Aorta (tissue), 5 donors: Measurements from ENCODE around the gene DNAI2. TPM values are rescaled to one million over a fixed set of nuclear protein-coding genes. Genes with fewer than 3 reads are reported as not detected.

ENCODE experiments used
- ATAC-seq: fragments of 200-7000 bp; cut with Tn5 transposase; one replicate; pipeline ENCODE4 v1.9.1; 2022; ENCODE audit warnings: moderate library complexity; ENCODE audit not compliant: low FRiP score
- DNase-seq, 2 donors: peaks; one replicate each; pipeline ENCODE4 v3.0.0-alpha.2; 2020
- H3K27ac ChIP-seq, 2 donors: one replicate each; pipeline ENCODE4 v1.5.1; 2013; ENCODE audit warnings: low read length in 2 of 2, mild to moderate bottlenecking in 2 of 2, moderate library complexity in 2 of 2, control low read depth in 1 of 2, inconsistent platforms in 1 of 2, low read depth in 1 of 2
- H3K27me3 ChIP-seq, 2 donors: one replicate each; pipeline ENCODE4 v1.6.1; 2013; ENCODE audit warnings: control low read depth in 1 of 2, low read length in 1 of 2, mild to moderate bottlenecking in 1 of 2, moderate library complexity in 1 of 2; ENCODE audit not compliant: insufficient read depth in 2 of 2, control insufficient read depth in 1 of 2
- H3K36me3 ChIP-seq, 2 donors: one replicate each; pipeline ENCODE4 v1.6.1; 2013; ENCODE audit warnings: control low read depth in 1 of 2, low read length in 1 of 2, mild to moderate bottlenecking in 1 of 2; ENCODE audit not compliant: insufficient read depth in 2 of 2, control insufficient read depth in 1 of 2
- H3K4me1 ChIP-seq, 2 donors: one replicate each; pipeline ENCODE4 v1.6.1; 2013; ENCODE audit warnings: low read length in 2 of 2, control low read depth in 1 of 2, mild to moderate bottlenecking in 1 of 2, moderate library complexity in 1 of 2; ENCODE audit not compliant: insufficient read depth in 2 of 2, control insufficient read depth in 1 of 2
- H3K4me3 ChIP-seq, 2 donors: one replicate each; pipeline ENCODE4 v1.5.1; 2013; ENCODE audit warnings: low read length in 2 of 2, control low read depth in 1 of 2, mild to moderate bottlenecking in 1 of 2
- H3K9me3 ChIP-seq: one replicate; pipeline ENCODE4 v1.6.1; 2013; ENCODE audit warnings: mild to moderate bottlenecking, low read length; ENCODE audit not compliant: control insufficient read depth
- WGBS, 2 donors: extraction: QIAGEN DNeasy Blood & Tissue Kit; methylation state at CpG; one replicate each; pipeline ENCODE4 v1.1.7; 2013; 5-methylcytosine and 5-hydroxymethylcytosine counted together
- intact Hi-C, 2 donors: fragments of 100-400 bp; cut with DNase I; formaldehyde crosslinking; loops; one replicate each; pipeline versions ENCODE4 v1.14.2 to v1.15.0; 2022
- polyA plus RNA-seq, 2 donors: library from polyadenylated mRNA; stranded (reverse); fragments of 200-250 nt; gene quantifications; one replicate each; pipeline ENCODE4 v1.2.3, GENCODE V29; 2013
- total RNA-seq, 2 donors: library from RNA; stranded (reverse); fragmentation: NEBNext Ultra II Directional; extraction: Animal tissue kit (Norgen Biotek cat#: 25700); gene quantifications; one replicate each; pipeline ENCODE4 v1.2.1, GENCODE V29; 2021
- donor health status: healthy with polysubstance abuse.
- donor health status: Bipolar disorder and iron deficiency.
- donor health status: DM: no; HTN: no; CAD: no.
- donor health status: DM: no; HTN: no; CAD: no.
- donor health status: DM: yes; HTN: yes; CAD: no.

DNAI2 gene
- total and polyA plus RNA-seq, 4 donors = not detected

DNA sequence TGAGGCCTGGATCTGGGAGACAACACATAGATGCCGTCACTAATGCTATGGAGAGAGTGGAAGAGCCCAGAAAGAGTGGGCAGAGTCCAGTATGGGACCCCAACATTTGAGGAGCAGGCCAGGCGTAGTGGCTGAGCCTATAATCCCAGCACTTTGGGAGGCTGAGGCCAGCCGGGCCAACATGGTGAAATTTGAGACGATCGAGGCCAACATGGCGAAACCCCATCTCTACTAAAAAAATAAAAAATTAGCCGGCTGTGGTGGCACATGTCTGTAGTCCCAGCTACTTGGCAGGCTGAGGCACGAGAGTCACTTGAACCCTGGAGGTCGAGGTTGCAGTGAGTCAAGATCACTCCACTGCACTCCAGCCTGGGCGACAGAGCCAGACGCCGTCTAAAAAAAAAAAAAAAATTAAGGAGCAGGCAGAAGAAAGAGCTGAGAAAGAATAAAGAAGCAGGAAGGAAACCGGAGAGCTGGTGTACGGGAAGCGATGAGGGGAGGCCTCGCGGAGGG, 6.0 kb upstream of the DNAI2 start:
- no peak overlapping the region for H3K4me3 ChIP-seq
- ATAC-seq (no peak), DNase-seq (no peak)
- WGBS, 2 donors = 70 to 71% methylated on average over 17 of the region's 17 CpGs
- no peaks in the 10 kb centered on the region for H3K36me3 ChIP-seq
- peaks cover 0 to 3% of the 10 kb centered on the region in 2 donors for H3K27me3 ChIP-seq
- intact Hi-C loops = no loop called here
- no peaks in the 10 kb centered on the region for H3K4me1 ChIP-seq
- H3K9me3 ChIP-seq = no peaks in the 10 kb centered on the region
- H3K27ac ChIP-seq = no peak overlapping the region

DNA sequence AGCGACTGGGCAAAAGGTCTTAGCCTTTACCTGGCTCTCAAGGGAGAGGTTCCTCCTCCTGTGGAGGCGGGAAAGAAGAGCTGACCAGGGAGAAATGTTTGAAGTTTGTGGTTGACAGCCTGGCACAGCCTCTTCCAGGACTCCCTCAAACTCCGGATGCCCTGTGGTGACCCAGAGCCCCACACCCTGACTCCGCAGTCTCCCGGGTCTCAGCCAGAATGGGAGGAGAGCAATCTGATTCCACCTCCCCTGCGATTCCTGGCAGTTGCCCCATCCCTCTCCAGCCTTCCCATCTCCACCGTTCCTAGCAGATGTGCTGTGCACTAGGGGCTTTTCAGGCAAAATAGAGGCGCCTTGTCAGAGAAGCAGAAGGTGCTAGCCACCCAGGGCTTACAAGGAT, 5.5 kb upstream of the DNAI2 start:
- H3K36me3 ChIP-seq = no peaks in the 10 kb centered on the region
- no peak for DNase-seq
- H3K4me1 ChIP-seq = no peaks in the 10 kb centered on the region
- no peaks in the 10 kb centered on the region for H3K9me3 ChIP-seq
- ATAC-seq = no peak
- no peak overlapping the region for H3K4me3 ChIP-seq
- H3K27me3 ChIP-seq = peaks cover 0 to 3% of the 10 kb centered on the region in 2 donors
- no peak overlapping the region for H3K27ac ChIP-seq
- intact Hi-C loops = no loop called here
- 60 to 66% methylated on average over 7 to 8 of the region's 8 CpGs for WGBS, 2 donors

DNA sequence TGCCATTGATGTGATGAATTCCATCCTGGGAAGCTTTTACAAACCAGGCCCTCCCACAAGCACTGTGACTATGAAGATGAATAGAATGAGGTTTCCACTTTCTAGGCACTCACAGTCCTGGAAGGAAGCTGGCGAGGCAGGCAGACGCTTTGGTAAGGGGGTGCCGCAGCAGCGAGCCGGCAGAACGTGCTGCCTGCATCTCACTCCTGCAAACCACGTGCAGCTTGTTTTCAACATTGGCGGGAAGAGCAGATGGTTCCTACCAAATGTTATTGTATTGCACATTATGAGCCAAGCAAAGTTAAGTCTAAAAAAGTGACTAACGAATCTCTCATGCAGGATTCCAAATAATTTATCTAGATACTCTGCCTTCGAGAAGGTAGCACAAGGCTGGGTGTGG, 3.7 kb upstream of the DNAI2 start:
- H3K4me3 ChIP-seq = no peak overlapping the region

DNA sequence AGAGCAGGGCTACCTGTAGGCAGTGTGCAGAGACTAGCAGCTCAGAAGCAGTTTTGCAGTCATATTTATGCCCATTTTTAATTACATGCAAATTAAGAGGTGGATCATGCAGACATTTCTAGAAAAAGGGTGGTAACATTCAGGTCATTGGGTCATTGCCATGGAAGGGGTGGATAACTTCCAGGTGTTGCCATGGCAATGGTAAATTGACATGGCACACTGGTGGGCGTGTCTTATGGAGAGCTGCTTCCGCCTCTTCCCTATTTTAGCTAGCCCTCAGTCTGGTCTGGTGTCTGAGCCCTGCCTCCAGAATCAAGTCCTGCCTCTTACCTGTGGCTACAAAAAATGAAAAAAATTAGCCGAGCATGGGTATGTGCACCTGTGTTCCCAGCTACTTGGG, 2.8 kb upstream of the DNAI2 start:
- H3K27ac ChIP-seq = no peak overlapping the region
- no peaks in the 10 kb centered on the region for H3K4me1 ChIP-seq
- H3K4me3 ChIP-seq = no peak overlapping the region
- 84 to 85% methylated on average over 3 of the region's 3 CpGs for WGBS, 2 donors
- intact Hi-C loops = no loop called here
- H3K36me3 ChIP-seq = no peaks in the 10 kb centered on the region
- no peaks in the 10 kb centered on the region for H3K9me3 ChIP-seq
- DNase-seq = no peak
- ATAC-seq = no peak
- H3K27me3 ChIP-seq = peaks cover 0 to 3% of the 10 kb centered on the region in 2 donors

More for the DNA sequence above, 3.7 kb upstream of the DNAI2 start:
- intact Hi-C loops = no loop called here
- Histone ChIP-seq H3K4me1 (no peaks in the 10 kb centered on the region), H3K27me3 (peaks cover 0 to 3% of the 10 kb centered on the region in 2 donors), H3K9me3 (no peaks in the 10 kb centered on the region), H3K36me3 (no peaks in the 10 kb centered on the region), H3K27ac (no peak overlapping the region)
- ATAC-seq = no peak
- DNase-seq = no peak
- whole genome bisulfite sequencing, 2 donors = 71 to 73% methylated on average over 10 of the region's 10 CpGs

DNA sequence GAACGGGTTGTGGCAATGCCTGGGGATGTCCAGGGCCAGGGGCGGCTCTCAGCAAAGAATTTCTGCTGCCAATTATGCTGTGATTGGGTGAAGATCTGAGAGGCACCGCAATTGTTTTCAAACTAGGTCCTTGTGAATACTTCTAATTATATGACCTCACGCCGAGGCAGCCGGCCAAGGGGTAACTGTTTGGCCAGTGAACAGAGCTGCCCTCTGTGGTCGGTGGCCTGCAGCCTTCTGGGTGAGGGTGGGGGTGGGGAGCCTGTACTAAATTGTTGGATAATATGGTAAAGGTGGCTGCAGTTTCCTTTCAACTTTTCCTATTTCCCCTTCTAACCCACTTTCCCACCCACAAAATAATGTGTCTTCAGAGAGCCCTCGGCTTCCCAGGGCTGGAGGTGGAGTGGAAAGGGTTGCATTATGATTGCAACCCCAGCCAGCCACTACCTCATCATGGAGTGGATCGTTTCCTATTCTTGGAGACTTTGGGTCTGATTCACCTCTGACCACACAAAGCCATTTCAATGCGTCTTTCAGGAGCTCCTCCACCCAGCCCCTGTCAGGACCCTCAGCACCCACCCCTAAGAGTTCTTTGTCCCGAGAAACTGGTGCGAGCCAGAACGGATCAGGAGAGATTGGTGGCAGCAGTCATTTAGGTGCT, 2.0 kb upstream of the DNAI2 start:
- peak; percentile 17 for ATAC-seq
- intact Hi-C loops = no loop called here

DNA sequence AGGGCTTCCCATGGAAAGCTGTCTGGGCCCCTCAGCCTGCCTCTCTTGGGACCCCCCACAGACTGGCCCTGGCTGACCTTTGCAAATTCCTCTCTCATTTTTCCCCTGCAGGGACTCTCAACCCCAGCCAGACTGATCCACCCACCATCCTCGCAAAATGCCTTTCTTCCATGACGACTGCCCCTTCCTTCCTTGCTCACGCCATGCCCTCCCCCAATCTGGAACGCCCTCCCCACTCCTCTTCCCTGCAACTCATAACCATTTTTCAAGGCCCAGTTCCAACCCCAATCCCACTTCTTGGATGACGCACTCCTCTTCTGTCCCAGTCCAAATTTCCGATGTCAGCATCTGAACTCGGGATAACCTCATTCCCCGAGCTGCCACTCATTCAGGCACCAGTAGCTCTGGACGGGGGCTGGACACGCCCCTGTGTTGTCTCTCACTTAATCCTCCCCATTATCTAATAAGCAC, 1.3 kb upstream of the DNAI2 start:
- H3K4me1 ChIP-seq = no peaks in the 10 kb centered on the region
- no peak overlapping the region for H3K4me3 ChIP-seq
- intact Hi-C loops = no loop called here
- H3K36me3 ChIP-seq = no peaks in the 10 kb centered on the region
- no peak for ATAC-seq
- peak in 1 of 2 donors; percentile 63 for DNase-seq
- H3K27ac ChIP-seq = no peak overlapping the region
- peaks cover 0 to 3% of the 10 kb centered on the region in 2 donors for H3K27me3 ChIP-seq
- WGBS, 2 donors = 30 to 36% methylated on average over 10 of the region's 10 CpGs
- no peaks in the 10 kb centered on the region for H3K9me3 ChIP-seq

More for the DNA sequence above, 2.0 kb upstream of the DNAI2 start:
- H3K36me3 ChIP-seq = no peaks in the 10 kb centered on the region
- no peaks in the 10 kb centered on the region for H3K4me1 ChIP-seq
- 44 to 48% methylated on average over 13 of the region's 13 CpGs for WGBS, 2 donors
- H3K9me3 ChIP-seq = no peaks in the 10 kb centered on the region
- H3K27ac ChIP-seq = no peak overlapping the region
- DNase-seq = peak in 1 of 2 donors; percentile 59
- no peak overlapping the region for H3K4me3 ChIP-seq
- peaks cover 0 to 3% of the 10 kb centered on the region in 2 donors for H3K27me3 ChIP-seq

DNA sequence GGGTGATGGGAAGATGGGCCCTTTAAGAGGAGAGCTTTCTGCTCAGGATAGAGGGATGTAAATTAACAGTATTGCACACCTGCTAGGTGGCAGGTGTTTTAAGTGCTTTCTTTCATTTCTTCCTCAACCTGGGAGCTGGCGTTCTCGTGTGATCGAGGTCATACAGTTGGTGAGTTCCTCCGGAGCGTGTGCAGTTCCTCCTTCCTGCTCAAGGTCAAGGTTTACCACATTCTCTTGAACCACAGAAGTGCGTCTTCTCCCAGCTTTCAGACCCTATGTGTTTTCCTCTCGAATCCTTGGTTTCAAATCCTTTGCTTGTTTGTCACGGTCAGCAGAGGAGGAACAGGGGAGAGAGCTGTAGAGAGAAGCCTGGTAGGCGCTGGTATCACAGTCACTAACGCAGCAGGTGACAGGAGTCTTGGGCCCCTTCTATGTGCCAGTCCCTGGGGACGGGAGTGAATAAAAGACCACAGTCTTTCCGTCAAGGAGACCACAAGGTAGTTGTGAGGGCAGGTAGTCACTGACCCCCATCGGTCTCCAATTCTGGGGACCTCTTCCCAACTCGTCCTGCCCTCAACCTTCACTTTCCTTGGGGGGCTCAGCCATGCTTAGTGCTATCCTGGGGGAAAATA, 791 bp downstream of the DNAI2 start:
- Histone ChIP-seq H3K9me3 (no peaks in the 10 kb centered on the region), H3K4me3 (no peak overlapping the region), H3K27ac (no peak overlapping the region), H3K36me3 (no peaks in the 10 kb centered on the region), H3K27me3 (peaks cover 0 to 3% of the 10 kb centered on the region in 2 donors), H3K4me1 (no peaks in the 10 kb centered on the region)
- ATAC-seq (no peak), DNase-seq (no peak)
- 84 to 86% methylated on average over 14 of the region's 14 CpGs for WGBS, 2 donors
- intact Hi-C loops = no loop called here

DNA sequence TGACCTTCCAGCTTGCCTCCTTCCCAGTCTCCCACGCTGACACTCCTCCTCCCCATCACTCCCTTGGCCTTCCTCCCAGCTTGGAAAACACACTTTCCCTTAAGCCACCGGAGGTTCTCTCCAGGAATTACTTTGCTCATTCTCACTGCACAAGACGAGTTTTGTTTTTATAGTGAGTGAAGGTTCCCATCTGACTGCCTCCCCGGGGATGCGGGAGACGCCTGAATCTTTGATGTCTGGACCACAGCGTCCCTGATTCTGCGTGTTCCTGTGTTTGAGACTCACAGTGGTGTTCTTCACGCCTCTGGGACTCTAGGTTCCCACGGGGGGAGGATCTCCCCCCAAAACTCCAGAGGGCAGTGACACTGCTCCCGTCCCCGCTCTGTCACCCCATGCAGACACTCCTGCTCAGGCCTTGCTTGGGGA, 2.0 kb downstream of the DNAI2 start:
- Histone ChIP-seq H3K27ac (no peak overlapping the region), H3K4me1 (no peaks in the 10 kb centered on the region), H3K36me3 (no peaks in the 10 kb centered on the region), H3K9me3 (no peaks in the 10 kb centered on the region), H3K27me3 (no peaks in the 10 kb centered on the region), H3K4me3 (no peak overlapping the region)
- DNase-seq (no peak), ATAC-seq (peak; percentile 70)
- intact Hi-C loops = no loop called here
- 16 to 18% methylated on average over 12 of the region's 12 CpGs for WGBS, 2 donors
